ENCODE results near the gene SNX13. TPM values are rescaled to one million over a fixed set of nuclear protein-coding genes. Genes with fewer than 3 reads are reported as not detected.
A peak's percentile ranks its signal among the peaks of the same experiment; 100 is the strongest.

SNX13 gene
- total RNA-seq, 6 experiments from 2014 or later, result 29.0 to 33.1 (median 30.3) TPM

DNA sequence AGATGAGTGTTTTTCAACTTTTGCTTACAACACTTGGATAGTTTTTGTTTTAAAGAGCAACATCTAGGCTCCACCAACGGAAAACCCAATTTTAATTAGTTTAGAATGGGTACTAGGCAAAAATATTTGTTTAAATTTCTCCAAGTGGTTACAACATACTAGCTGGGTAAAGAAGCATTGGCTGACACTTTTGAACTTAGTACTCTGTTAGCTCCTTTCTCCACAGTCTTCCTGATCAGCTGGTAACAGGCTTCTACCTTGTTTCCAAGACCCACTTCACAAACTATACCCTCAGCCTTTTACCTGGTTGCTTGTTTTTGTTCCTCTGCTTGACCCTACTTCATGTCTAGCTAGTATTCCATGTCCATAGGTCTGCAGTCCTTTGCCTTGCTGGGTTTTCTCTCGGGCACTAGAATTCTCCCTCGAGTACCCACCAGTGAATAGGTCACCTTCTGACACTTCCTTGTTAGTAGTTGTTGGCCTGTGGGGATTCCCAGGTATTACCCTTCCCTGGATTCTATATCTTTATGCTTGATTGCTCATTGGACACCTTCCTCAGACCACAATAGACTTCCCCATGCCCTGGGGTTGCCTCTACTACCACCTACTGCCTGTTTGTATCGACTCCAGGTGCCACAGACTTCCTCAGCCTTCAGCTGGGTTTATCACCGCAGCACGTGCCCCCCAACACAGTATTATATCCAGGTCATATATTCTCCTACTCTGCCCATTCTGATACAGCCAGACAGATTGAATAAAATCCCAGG, 45.4 kb upstream of the SNX13 start:
- H3K9me3 Mint-ChIP-seq, result peaks cover 4% of the 10 kb centered on the region; the same call in 1 of the 2 replicates
- no peak for DNase-seq
- no peak overlapping the region for H3K27ac Mint-ChIP-seq
- no peak overlapping the region for H3K4me3 Mint-ChIP-seq
- no peaks in the 10 kb centered on the region; the same call in 1 of the 2 replicates for H3K27me3 Mint-ChIP-seq (ENCODE audit: insufficient read depth)
- peaks cover 28% of the 10 kb centered on the region for H3K4me1 Mint-ChIP-seq (ENCODE audit: low read depth)
- TF ChIP-seq, protein P1, sequence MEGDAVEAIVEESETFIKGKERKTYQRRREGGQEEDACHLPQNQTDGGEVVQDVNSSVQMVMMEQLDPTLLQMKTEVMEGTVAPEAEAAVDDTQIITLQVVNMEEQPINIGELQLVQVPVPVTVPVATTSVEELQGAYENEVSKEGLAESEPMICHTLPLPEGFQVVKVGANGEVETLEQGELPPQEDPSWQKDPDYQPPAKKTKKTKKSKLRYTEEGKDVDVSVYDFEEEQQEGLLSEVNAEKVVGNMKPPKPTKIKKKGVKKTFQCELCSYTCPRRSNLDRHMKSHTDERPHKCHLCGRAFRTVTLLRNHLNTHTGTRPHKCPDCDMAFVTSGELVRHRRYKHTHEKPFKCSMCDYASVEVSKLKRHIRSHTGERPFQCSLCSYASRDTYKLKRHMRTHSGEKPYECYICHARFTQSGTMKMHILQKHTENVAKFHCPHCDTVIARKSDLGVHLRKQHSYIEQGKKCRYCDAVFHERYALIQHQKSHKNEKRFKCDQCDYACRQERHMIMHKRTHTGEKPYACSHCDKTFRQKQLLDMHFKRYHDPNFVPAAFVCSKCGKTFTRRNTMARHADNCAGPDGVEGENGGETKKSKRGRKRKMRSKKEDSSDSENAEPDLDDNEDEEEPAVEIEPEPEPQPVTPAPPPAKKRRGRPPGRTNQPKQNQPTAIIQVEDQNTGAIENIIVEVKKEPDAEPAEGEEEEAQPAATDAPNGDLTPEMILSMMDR (IDR thresholded peaks at IDR 0.05), result no peak
- no peaks in the 10 kb centered on the region for H3K36me3 Mint-ChIP-seq (ENCODE audit: low read depth)

DNA sequence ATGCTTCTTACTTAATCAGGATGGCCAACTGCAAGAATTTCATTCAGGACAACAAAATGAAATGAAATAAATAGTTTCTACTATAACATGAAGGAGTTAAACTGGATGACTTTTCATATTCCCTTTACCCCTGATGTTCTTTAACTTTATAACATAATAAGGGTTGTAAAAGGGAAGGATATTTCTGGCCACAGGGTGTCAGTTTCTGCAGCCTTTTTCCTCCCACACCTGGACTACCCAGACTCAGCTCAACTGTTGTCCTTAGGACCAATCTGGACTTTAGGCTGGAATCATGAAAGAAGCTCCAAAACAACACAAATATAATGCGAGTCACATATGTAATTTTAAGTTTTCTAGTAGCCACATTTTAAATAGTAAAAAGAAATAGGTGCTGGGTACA, 44.0 kb upstream of the SNX13 start:
- no peak overlapping the region for H3K27ac Mint-ChIP-seq
- peaks cover 21% of the 10 kb centered on the region for H3K4me1 Mint-ChIP-seq (ENCODE audit: low read depth)
- no peaks in the 10 kb centered on the region; the same call in none of the 2 replicates for H3K27me3 Mint-ChIP-seq (ENCODE audit: insufficient read depth)
- no peak for DNase-seq
- TF ChIP-seq, protein P1 (IDR thresholded peaks at IDR 0.05), result no peak
- no peak overlapping the region for H3K4me3 Mint-ChIP-seq
- no peaks in the 10 kb centered on the region for H3K36me3 Mint-ChIP-seq (ENCODE audit: low read depth)
- peaks cover 4% of the 10 kb centered on the region; the same call in 1 of the 2 replicates for H3K9me3 Mint-ChIP-seq

DNA sequence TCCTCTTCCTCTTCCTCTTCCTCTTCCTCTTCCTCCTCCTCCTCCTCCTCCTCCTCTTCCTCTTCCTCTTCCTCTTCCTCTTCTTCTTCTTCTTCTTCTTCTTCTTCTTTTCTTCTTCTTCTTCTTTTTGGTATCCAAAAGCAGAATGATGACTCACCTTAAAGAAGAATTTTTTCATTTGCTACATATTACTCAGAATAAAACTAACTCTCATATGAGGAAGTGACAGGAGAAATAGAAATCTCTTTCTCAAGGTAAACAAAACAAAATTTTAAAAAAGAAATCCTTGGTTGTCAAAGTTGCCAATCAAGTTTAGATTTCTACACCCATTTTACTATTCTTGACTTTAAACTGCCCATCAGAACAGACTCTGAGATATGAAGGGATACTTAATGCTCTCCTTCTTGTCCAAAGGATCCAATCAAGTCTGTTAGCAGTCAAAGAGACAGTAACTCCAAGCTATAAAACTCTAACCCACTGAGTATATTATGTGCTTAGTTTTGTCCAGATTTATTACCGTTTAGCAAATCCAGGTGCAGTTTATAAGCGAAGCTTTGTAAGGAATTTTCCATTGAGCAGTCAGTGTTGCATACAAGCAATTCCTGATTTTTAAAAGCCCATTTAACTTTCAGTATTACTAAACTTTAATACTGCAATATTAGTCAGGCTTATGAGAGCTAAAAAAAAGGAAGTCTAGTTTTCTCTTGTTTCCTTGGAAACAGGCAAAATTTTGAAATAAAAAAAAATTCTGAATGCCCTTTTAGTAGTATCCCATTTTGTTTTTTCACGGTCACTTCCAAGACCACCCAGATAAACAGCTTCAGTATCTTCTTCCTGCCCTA, 43.1 kb upstream of the SNX13 start:
- H3K27ac Mint-ChIP-seq, result no peak overlapping the region
- no peak for DNase-seq
- H3K9me3 Mint-ChIP-seq, result peaks cover 4% of the 10 kb centered on the region; the same call in 1 of the 2 replicates
- H3K4me3 Mint-ChIP-seq, result no peak overlapping the region
- TF ChIP-seq, protein P1 (IDR thresholded peaks at IDR 0.05), result no peak
- no peaks in the 10 kb centered on the region for H3K36me3 Mint-ChIP-seq (ENCODE audit: low read depth)
- peaks cover 21% of the 10 kb centered on the region for H3K4me1 Mint-ChIP-seq (ENCODE audit: low read depth)
- no peaks in the 10 kb centered on the region; the same call in none of the 2 replicates for H3K27me3 Mint-ChIP-seq (ENCODE audit: insufficient read depth)

DNA sequence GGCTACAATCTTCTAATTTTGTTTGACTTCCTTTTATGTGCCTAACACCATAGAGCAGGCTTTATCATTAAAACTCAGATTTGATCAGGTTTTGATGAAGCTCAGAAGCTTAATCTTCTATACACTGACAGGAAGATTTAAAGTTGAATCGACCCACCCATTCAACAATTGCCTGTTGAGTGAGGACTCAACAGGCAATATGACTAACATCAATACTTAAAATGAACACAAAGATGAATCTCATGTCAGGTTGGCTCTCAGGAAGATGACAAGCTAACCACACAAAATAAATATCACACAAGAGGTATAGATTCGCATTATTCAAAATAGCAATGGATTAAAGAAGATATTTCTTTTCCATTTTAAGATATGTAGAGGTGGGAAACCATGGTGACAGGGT, 36.7 kb upstream of the SNX13 start:
- no peak overlapping the region for H3K4me3 Mint-ChIP-seq
- H3K36me3 Mint-ChIP-seq (ENCODE audit: low read depth), result no peaks in the 10 kb centered on the region
- no peaks in the 10 kb centered on the region for H3K4me1 Mint-ChIP-seq (ENCODE audit: low read depth)
- DNase-seq, result no peak
- TF ChIP-seq, protein P1 (IDR thresholded peaks at IDR 0.05), result no peak
- peaks cover 1% of the 10 kb centered on the region for H3K27me3 Mint-ChIP-seq (ENCODE audit: insufficient read depth)
- H3K27ac Mint-ChIP-seq, result no peak overlapping the region
- H3K9me3 Mint-ChIP-seq, result peaks cover 4% of the 10 kb centered on the region; the same call in 1 of the 2 replicates

DNA sequence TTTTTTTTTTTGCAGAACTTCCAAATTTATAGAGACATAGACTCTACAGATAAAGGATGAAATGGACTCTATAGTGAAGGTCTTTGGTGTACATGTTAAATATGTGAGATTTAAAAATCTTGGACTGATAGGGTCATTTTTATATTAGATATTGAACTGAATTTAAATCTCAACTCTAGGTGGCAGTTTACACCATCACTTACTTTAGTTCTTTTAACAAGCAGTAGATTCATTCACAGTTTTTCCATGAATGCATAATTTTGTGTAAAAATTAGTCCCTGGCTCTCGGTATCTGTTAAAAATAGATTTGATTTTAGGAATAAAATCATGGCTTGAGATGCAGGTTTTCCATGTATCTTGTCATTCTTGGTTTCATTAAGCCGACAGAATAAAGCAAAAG, 31.1 kb upstream of the SNX13 start:
- no peaks in the 10 kb centered on the region for H3K9me3 Mint-ChIP-seq
- 0 out of 2 replicates have a peak, but pooled peaks cover under 1% of the 10 kb centered on the region for H3K4me1 Mint-ChIP-seq (ENCODE audit: low read depth)
- peaks cover 3% of the 10 kb centered on the region for H3K27me3 Mint-ChIP-seq (ENCODE audit: insufficient read depth)
- no peaks in the 10 kb centered on the region for H3K36me3 Mint-ChIP-seq (ENCODE audit: low read depth)
- no peak overlapping the region for H3K4me3 Mint-ChIP-seq
- no peak overlapping the region for H3K27ac Mint-ChIP-seq
- TF ChIP-seq, protein P1 (IDR thresholded peaks at IDR 0.05), result peak; percentile 60
- DNase-seq, result no peak

Measured in HFFc6 (cell line).